Gastrocnemius medialis (tissue), 4 donors: ENCODE results near the gene HIRA. TPM values are rescaled to one million over a fixed set of nuclear protein-coding genes. Genes with fewer than 3 reads are reported as not detected.

Experiments used
- ATAC-seq, 2 donors: fragments of 150-250 bp; one replicate each; pipeline ENCODE4 v1.9.1; 2016
- DNase-seq, 2 donors: peaks; one replicate each; pipeline ENCODE4 v3.0.0-alpha.2; 2019
- H3K27ac ChIP-seq, 4 donors: fragments of 200-600 bp; sonication (generic); 1 replicate in 1 of 4; 2 replicates in 3 of 4; pipeline ENCODE4 v1.5.1; 2016 to 2018; ENCODE audit warnings: mild to moderate bottlenecking in 2 of 4, moderate library complexity in 1 of 4
- H3K27me3 ChIP-seq, 3 donors: fragments of 200-600 bp; sonication (generic) in 2 of 3; 1 replicate in 1 of 3; 2 replicates in 2 of 3; pipeline versions ENCODE4 v1.5.1 to v1.6.0; 2016 to 2019; ENCODE audit warnings: mild to moderate bottlenecking in 1 of 3, moderate library complexity in 1 of 3
- H3K36me3 ChIP-seq, 2 donors: fragments of 200-600 bp; sonication (generic) in 1 of 2; one replicate each; pipeline ENCODE4 v1.5.1; 2017 to 2018
- H3K4me1 ChIP-seq, 2 donors: fragments of 200-600 bp; sonication (generic) in 1 of 2; one replicate each; pipeline ENCODE4 v1.5.1; 2016 to 2017; ENCODE audit warnings: mild to moderate bottlenecking in 2 of 2
- H3K4me3 ChIP-seq, 4 donors: fragments of 200-600 bp; sonication (generic) in 3 of 4; 1 replicate in 1 of 4; 2 replicates in 3 of 4; pipeline ENCODE4 v1.5.1; 2016 to 2019; ENCODE audit warnings: mild to moderate bottlenecking in 2 of 4
- H3K9me3 ChIP-seq, 3 donors: fragments of 200-600 bp; sonication (generic) in 2 of 3; 1 replicate in 1 of 3; 2 replicates in 2 of 3; pipeline ENCODE4 v1.5.1; 2016 to 2019
- CTCF ChIP-seq, 5 experiments: fragments of 450-650 bp in 3 of 5; fragments of 200-600 bp in 2 of 5; sonication (generic) in 2 of 5; IDR thresholded peaks in 4 of 5; conservative IDR thresholded peaks in 1 of 5; 1 replicate in 4 of 5; 2 replicates in 1 of 5; pipeline ENCODE4 v1.5.1; 2016 to 2019; ENCODE audit warnings: antibody characterized with exemption in 5 of 5, mild to moderate bottlenecking in 3 of 5, moderate library complexity in 3 of 5
- POLR2A ChIP-seq, 2 donors: fragments of 450-650 bp; IDR thresholded peaks; one replicate each; pipeline ENCODE4 v1.6.1; 2017; ENCODE audit warnings: antibody characterized with exemption in 2 of 2, mild to moderate bottlenecking in 2 of 2, moderate library complexity in 2 of 2
- in situ Hi-C, 4 donors: fragments of 200-750 bp; cut with MboI; loops; one replicate each; pipeline versions ENCODE4 v1.15.0 to v1.8.0; 2017; ENCODE audit warnings: low sequenced_read_pairs in 4 of 4
- intact Hi-C: fragments of 100-400 bp; cut with DNase I; formaldehyde crosslinking; loops from one replicate; pipeline ENCODE4 v1.15.1; 2023; ENCODE audit warnings: low total_unique reads
- total RNA-seq, 4 donors: library from RNA; depleted of rRNA; stranded (reverse); fragments of >200 nt; gene quantifications; one replicate each; pipeline versions ENCODE4 v1.1.0 to v1.2.3, GENCODE V29; 2016

HIRA gene
- total RNA-seq, 4 donors from 2014 or later, result 14.2 to 46.8 (median 24.6) TPM

DNA sequence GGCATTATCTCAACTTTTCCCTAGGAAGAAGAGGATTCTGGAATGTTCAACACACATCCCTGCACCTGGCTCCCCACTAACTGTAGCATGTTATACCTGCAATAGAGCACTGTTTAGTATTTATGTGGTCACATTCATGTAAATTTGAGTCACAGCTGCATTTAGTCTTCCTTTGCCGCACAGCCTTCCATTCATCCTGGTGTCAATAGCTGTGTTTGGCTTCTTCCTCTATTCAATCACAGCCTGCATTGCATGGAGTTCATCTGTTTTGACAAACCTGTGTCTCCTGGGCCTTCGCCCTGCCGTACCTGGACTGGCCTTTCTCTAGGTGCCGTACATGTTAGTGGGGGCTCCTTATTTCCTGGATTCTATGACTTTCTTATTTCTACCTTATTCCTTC is 20.0 kb upstream of the HIRA start:
- Histone ChIP-seq H3K9me3 (no peaks in the 10 kb centered on the region), H3K36me3 (peaks cover 0 to 64% of the 10 kb centered on the region in 2 donors), H3K4me3 (no peak overlapping the region), H3K27ac (no peak overlapping the region), H3K27me3 (no peaks in the 10 kb centered on the region), H3K4me1 (peaks cover 12 to 16% of the 10 kb centered on the region in 2 donors)
- no peak for TF ChIP-seq POLR2A (IDR thresholded peaks at IDR 0.05)
- TF ChIP-seq CTCF (IDR thresholded peaks at IDR 0.05 in 4 of 5, conservative IDR thresholded peaks at IDR 0.05 in 1 of 5), result no peak
- ATAC-seq (no peak), DNase-seq (no peak)
- in situ Hi-C loops (loop anchor here in 1 of 4 donors (25.0 kb wide), 1 partner anchor 264 kb away; the partner anchor contains the start of gene SLC25A1), intact Hi-C loops (no loop called here)

- intact Hi-C loops, result no loop called here
- Histone ChIP-seq H3K36me3 (peaks cover 0 to 54% of the 10 kb centered on the region in 2 donors), H3K4me3 (no peak overlapping the region), H3K4me1 (peaks cover 21 to 26% of the 10 kb centered on the region in 2 donors), H3K27me3 (no peaks in the 10 kb centered on the region), H3K9me3 (no peaks in the 10 kb centered on the region), H3K27ac (peak overlapping the region in 3 of 4 donors; percentile 91 to 100 (median 98))
- DNase-seq (no peak), ATAC-seq (no peak)
- TF ChIP-seq CTCF (IDR thresholded peaks at IDR 0.05 in 4 of 5, conservative IDR thresholded peaks at IDR 0.05 in 1 of 5) (no peak), POLR2A (IDR thresholded peaks at IDR 0.05) (no peak)
- in situ Hi-C loops, result loop anchor here in 1 of 4 donors (25.0 kb wide), 1 partner anchor 263 kb away; the partner anchor contains the start of gene SLC25A1
These were observed 19.0 kb upstream of the HIRA start for GRCh38 chr22:19450363-19451175.

- Histone ChIP-seq H3K27ac (peak overlapping the region in 3 of 4 donors; percentile 91 to 100 (median 98)), H3K4me3 (no peak overlapping the region), H3K27me3 (no peaks in the 10 kb centered on the region), H3K9me3 (no peaks in the 10 kb centered on the region), H3K4me1 (peaks cover 32 to 33% of the 10 kb centered on the region in 2 donors), H3K36me3 (peaks cover 0 to 45% of the 10 kb centered on the region in 2 donors)
- intact Hi-C loops, result no loop called here
- no peak for TF ChIP-seq CTCF (IDR thresholded peaks at IDR 0.05 in 4 of 5, conservative IDR thresholded peaks at IDR 0.05 in 1 of 5)
- TF ChIP-seq POLR2A (IDR thresholded peaks at IDR 0.05), result no peak
- DNase-seq (no peak), ATAC-seq (no peak)
- in situ Hi-C loops, result loop anchor here in 2 of 4 donors (10.0 kb wide), 2 partner anchors 155 to 165 kb away; partner anchors contain the start of gene CLTCL1 (in 1 of the 2)
These were observed 17.9 kb upstream of the HIRA start for GRCh38 chr22:19449422-19449767.

- no peaks in the 10 kb centered on the region for H3K27me3 ChIP-seq
- TF ChIP-seq CTCF (IDR thresholded peaks at IDR 0.05 in 4 of 5, conservative IDR thresholded peaks at IDR 0.05 in 1 of 5), result no peak
- no peak for TF ChIP-seq POLR2A (IDR thresholded peaks at IDR 0.05)
- peak overlapping the region; percentile 91 to 100 (median 96) for H3K27ac ChIP-seq
- H3K4me1 ChIP-seq, result peaks cover 33 to 38% of the 10 kb centered on the region in 2 donors
- intact Hi-C loops, result no loop called here
- in situ Hi-C loops, result loop anchor here in 2 of 4 donors (10.0 kb wide), 2 partner anchors 154 to 164 kb away; partner anchors contain the start of gene CLTCL1 (in 1 of the 2)
- peak overlapping the region in 2 of 4 donors; percentile 77 to 93 for H3K4me3 ChIP-seq
- no peak for DNase-seq
- H3K36me3 ChIP-seq, result peaks cover 0 to 45% of the 10 kb centered on the region in 2 donors
- no peak for ATAC-seq
- no peaks in the 10 kb centered on the region for H3K9me3 ChIP-seq
These were observed 17.3 kb upstream of the HIRA start for GRCh38 chr22:19448739-19449421.
